ENCODE results near the gene CCSER1.
"Not testable (repeated sequence)": the region's sequence is repeated elsewhere in the genome, so short reads cannot be mapped to it uniquely, and the experiment has no call there.

Gene CCSER1

GRCh38 chr4:90715242-90715641, 588.0 kb downstream of the CCSER1 start:
- no peak for DNase-seq (ENCODE audit: low read depth)

GRCh38 chr4:90718931-90719330, 591.7 kb downstream of the CCSER1 start:
- no peak for DNase-seq (ENCODE audit: low read depth)

- no peak for DNase-seq (ENCODE audit: low read depth)
These were observed 600.7 kb downstream of the CCSER1 start for GRCh38 chr4:90727938-90728337.

GRCh38 chr4:90730752-90731151, 603.6 kb downstream of the CCSER1 start:
- DNase-seq (ENCODE audit: low read depth), result no peak

- no peak for DNase-seq (ENCODE audit: low read depth)
These were observed 606.0 kb downstream of the CCSER1 start for GRCh38 chr4:90733211-90733610.

GRCh38 chr4:90745176-90745575, 618.0 kb downstream of the CCSER1 start:
- no peak for DNase-seq (ENCODE audit: low read depth)

GRCh38 chr4:90753068-90753467, 625.9 kb downstream of the CCSER1 start:
- no peak for DNase-seq (ENCODE audit: low read depth)

- no peak for DNase-seq (ENCODE audit: low read depth)
These were observed 630.4 kb downstream of the CCSER1 start for GRCh38 chr4:90757534-90758060.

- no peak for DNase-seq (ENCODE audit: low read depth)
These were observed 632.9 kb downstream of the CCSER1 start for GRCh38 chr4:90760059-90760458.

GRCh38 chr4:90766837-90767236, 639.6 kb downstream of the CCSER1 start:
- DNase-seq (ENCODE audit: low read depth), result no peak

GRCh38 chr4:90769251-90769650, 642.1 kb downstream of the CCSER1 start:
- no peak for DNase-seq (ENCODE audit: low read depth)

- DNase-seq (ENCODE audit: low read depth), result no peak
These were observed 653.0 kb downstream of the CCSER1 start for GRCh38 chr4:90780193-90780592.

GRCh38 chr4:90786602-90787001, 659.4 kb downstream of the CCSER1 start:
- no peak for DNase-seq (ENCODE audit: low read depth)

- no peak for DNase-seq (ENCODE audit: low read depth)
These were observed 665.5 kb downstream of the CCSER1 start for GRCh38 chr4:90792696-90793095.

- no peak for DNase-seq (ENCODE audit: low read depth)
These were observed 671.8 kb downstream of the CCSER1 start for GRCh38 chr4:90798948-90799347.

- DNase-seq (ENCODE audit: low read depth), result no peak
These were observed 672.7 kb downstream of the CCSER1 start for GRCh38 chr4:90799895-90800294.

GRCh38 chr4:90815569-90815968, 688.4 kb downstream of the CCSER1 start:
- no peak for DNase-seq (ENCODE audit: low read depth)

GRCh38 chr4:90816754-90817153, 689.6 kb downstream of the CCSER1 start:
- no peak for DNase-seq (ENCODE audit: low read depth)

GRCh38 chr4:90824266-90825150, 697.3 kb downstream of the CCSER1 start:
- DNase-seq (ENCODE audit: low read depth), result no peak

- DNase-seq (ENCODE audit: low read depth), result no peak
These were observed 698.7 kb downstream of the CCSER1 start for GRCh38 chr4:90825849-90826248.

GRCh38 chr4:90833706-90834105, 706.5 kb downstream of the CCSER1 start:
- DNase-seq (ENCODE audit: low read depth), result no peak

- no peak for DNase-seq (ENCODE audit: low read depth)
These were observed 710.0 kb downstream of the CCSER1 start for GRCh38 chr4:90837241-90837640.

- not testable (repeated sequence) for DNase-seq (ENCODE audit: low read depth)
These were observed 711.7 kb downstream of the CCSER1 start for GRCh38 chr4:90838859-90839258.

GRCh38 chr4:90840291-90840690, 713.1 kb downstream of the CCSER1 start:
- no peak for DNase-seq (ENCODE audit: low read depth)

Data from EH (cell line).